Hepatocyte (in vitro differentiated cells): Measurements from ENCODE around the gene ART1.

ENCODE experiments used
- CTCF ChIP-seq: fragments of 200-600 bp; sonication (generic); IDR thresholded peaks from 2 replicates; pipeline ENCODE4 v1.5.1; 2016; ENCODE audit warnings: antibody characterized with exemption, mild to moderate bottlenecking; ENCODE audit not compliant: poor library complexity
- EZH2 ChIP-seq: fragments of 200-600 bp; sonication (generic); IDR thresholded peaks from 2 replicates; pipeline ENCODE4 v1.6.1; 2016; ENCODE audit warnings: antibody characterized with exemption, mild to moderate bottlenecking, borderline replicate concordance
- EZH2phosphoT487 ChIP-seq: fragments of 200-600 bp; sonication (generic); IDR thresholded peaks from one replicate; pipeline ENCODE4 v1.6.1; 2018; ENCODE audit warnings: antibody characterized with exemption, mild to moderate bottlenecking, low read depth, moderate library complexity; ENCODE audit not compliant: unreplicated experiment, severe bottlenecking

DNA sequence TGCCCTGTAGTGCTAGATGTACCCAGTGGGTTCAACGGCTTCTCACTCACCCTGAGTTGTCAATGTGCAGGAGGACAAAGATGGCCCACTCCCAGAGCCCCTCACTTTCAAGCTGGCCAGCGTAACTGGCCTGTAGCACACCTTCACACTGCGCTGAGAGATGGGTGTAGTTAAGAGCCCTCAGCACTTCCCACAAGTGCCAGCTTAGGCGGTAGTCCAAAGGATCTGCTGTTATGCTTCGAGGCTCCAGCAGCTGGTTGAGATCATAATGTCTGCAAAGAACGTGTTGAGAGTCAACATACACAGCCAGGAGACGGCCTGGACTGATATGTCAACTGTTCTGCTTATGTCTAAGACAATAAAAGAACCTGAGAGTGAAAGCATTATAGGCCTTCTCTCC, 41.0 kb downstream of the ART1 start:
- TF ChIP-seq CTCF: no peak
- no peak for TF ChIP-seq EZH2phosphoT487
- no peak for TF ChIP-seq EZH2
